LNCAP (cell line): ENCODE results near the gene NR1H2.

ENCODE experiments used
- TF ChIP-seq, protein P1 (sequence below): fragments of 450-650 bp; IDR thresholded peaks from 2 replicates; pipeline ENCODE4 v1.5.1; 2017; ENCODE audit warnings: mild to moderate bottlenecking

The NR1H2 gene

DNA sequence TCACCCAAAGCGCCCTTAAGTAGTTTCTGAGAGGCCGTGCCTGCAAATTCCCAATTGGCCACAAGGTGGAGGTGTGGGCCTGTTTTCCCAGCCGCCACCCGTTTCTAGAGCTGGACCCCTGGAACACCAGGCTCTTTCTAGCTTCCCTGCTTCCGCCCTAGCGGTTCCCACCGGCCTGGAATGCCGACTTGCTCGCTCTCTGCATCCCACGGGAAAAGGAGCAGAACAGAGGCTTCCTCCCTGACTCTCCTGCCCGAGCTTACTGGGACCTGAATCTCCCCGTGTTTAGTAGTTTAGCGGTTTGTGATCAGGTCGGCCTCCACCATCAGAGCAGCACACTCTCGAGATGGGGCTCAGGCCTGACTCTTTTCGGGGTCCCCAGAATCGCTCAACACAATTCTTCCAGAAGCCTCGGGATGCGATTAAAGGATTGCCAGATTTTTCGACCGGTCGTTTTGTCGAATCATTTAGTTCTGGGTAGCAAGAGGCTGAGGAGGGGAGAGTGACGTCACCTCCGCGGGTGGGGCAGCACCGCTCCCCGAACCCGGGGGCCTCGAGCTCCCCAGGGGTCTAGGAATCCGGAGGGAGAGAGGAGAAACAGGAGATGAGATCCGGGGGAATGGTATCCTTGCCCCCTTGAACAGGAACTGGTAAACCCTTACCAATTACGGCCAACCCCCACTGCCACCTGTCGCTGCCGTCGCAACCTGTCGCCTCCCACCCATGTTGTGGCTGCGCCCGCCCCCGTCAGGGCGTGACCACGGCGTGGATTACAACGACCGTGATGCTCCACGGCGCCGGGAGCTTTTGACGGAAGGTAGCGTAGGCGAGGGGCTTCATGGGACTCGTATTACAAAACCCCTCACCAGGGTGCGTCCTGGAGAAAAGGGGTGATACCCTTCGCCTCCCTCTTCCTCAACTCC, 18.8 kb upstream of the NR1H2 start:
- TF ChIP-seq, protein P1, sequence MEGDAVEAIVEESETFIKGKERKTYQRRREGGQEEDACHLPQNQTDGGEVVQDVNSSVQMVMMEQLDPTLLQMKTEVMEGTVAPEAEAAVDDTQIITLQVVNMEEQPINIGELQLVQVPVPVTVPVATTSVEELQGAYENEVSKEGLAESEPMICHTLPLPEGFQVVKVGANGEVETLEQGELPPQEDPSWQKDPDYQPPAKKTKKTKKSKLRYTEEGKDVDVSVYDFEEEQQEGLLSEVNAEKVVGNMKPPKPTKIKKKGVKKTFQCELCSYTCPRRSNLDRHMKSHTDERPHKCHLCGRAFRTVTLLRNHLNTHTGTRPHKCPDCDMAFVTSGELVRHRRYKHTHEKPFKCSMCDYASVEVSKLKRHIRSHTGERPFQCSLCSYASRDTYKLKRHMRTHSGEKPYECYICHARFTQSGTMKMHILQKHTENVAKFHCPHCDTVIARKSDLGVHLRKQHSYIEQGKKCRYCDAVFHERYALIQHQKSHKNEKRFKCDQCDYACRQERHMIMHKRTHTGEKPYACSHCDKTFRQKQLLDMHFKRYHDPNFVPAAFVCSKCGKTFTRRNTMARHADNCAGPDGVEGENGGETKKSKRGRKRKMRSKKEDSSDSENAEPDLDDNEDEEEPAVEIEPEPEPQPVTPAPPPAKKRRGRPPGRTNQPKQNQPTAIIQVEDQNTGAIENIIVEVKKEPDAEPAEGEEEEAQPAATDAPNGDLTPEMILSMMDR = peak; percentile 71

GRCh38 chr19:50358483-50359327, 17.6 kb upstream of the NR1H2 start:
- TF ChIP-seq, protein P1 = no peak

GRCh38 chr19:50359328-50359818, 16.9 kb upstream of the NR1H2 start:
- TF ChIP-seq, protein P1 = no peak

DNA sequence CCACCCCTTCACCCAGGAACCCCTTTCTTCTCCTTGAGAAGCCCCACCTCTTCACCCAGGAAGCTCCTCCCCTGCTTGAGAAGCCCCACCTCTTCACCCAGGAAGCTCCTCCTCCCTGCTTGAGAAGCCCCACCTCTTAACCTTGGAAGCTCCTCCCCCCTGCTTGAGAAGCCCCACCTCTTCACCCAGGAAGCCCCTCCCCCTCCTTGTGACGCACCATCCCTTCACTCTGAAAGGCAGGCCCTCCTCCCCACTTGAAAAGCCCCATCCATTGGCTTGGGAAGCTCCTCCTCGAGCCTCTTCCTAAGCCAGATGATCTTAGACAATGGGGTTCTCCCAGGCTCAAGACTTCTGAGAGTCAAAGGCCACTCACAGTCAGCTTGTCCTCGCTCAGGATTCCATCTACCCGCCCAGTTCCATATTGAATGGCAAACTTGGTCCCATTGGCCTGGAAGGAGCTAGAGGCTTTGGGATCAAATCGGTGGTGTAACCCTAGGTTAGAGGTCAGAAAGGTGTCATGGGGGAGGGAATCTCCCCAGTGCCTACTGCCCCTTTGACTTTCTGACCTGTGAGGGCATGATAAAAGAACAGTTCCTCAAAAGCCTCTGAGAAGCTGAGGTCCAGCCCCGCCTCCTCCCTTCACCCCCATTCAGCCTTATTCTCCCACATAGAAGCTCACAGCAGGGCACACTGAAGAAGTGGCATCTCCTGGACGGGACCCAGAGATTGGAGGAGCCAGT, 14.8 kb upstream of the NR1H2 start:
- TF ChIP-seq, protein P1 = no peak

DNA sequence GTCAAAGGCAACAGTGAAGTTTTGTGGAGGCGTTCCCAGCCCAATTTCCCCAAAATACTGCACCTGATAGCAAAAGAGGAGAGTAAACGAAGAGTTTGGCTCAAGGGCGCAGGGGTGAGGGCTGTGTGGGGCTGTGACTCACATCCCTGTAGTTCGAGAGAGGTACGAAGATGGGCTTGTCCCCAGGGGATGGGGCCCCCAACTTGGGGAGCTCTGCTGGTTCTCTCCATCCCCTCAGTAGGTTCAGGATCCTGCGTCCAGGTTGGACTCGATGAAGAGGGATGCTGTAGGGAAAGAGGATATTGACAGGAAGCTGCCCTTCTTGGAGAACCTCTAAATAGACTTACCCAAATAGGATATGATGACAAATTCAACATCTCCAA, 14.2 kb upstream of the NR1H2 start:
- TF ChIP-seq, protein P1 = no peak

DNA sequence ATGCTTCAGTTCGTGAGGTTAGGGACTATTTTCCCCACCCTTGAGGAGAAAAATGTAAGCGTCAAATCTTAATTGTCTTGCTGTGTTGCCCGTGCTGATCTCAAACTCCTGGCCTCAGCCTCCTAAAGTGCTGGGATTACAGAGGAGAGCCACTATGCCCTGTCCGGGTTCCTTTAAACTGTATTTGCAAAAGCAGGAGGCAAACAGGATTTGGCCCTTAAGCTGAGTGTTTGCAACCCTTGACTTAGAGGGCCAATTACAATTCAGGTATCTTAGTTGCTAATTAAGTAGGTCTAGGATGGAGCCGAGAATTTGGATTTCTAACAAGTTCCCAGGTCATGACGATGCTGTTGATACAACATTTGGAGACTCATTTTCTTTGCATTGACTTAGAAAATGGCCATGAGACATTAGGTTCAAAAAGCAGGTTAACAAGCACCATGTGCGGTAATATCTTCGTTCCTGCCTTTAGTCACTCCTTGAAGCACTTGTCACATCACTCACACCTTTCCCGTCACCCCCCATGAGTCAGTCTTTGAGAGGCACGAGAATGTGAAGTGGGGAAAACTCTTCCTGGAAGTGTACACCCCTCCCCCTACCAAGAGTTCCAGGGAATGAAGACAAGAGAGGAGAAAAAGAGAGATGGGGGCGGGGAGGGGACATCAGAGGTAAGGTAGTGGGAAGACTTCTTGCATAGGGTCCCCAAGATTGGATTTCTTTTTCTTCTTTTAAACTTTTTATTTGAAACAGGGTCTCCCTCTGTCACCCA, 13.4 kb upstream of the NR1H2 start:
- TF ChIP-seq, protein P1 = no peak
